Measurements from ENCODE around the gene MAB21L2.

DNA sequence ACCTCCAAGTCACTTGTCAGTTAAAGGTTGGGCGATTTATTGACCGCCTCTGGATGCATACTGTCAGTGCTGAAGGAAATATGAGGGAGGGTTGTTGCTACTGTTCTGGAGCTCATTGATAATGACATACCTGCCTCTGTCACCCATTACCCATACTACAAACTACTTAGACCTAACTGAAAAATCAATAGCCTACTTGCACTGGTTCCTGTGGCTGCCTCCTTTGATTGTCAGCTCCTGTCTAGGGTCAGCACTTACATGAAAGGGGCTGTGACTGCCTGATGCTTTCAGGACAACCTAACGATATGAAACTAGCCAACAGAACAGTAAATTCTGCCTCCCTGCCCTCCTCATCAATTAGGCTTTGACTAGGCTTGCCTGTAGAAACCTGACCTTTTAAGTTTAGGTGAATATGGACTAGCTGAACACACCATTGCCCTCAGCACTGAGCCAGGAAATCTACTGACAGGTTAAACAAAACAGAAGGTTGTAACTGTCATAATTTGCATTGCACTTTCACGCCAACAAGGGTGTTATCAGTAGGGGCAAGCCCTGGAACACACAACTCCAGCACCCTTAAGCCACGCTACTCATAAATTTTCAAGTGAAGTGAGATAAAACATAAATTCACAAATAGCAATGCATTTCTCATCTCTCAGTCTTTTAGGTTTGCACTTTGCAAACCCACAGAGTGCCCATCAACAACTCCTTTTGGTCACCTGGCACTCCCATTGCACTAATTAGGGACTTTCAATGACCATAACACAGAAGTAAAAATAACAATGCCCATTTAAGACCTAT, 9.0 kb upstream of the MAB21L2 start:
- no peak for TF ChIP-seq POLR2A (IDR thresholded peaks at IDR 0.05)
- TF ChIP-seq, protein P1, sequence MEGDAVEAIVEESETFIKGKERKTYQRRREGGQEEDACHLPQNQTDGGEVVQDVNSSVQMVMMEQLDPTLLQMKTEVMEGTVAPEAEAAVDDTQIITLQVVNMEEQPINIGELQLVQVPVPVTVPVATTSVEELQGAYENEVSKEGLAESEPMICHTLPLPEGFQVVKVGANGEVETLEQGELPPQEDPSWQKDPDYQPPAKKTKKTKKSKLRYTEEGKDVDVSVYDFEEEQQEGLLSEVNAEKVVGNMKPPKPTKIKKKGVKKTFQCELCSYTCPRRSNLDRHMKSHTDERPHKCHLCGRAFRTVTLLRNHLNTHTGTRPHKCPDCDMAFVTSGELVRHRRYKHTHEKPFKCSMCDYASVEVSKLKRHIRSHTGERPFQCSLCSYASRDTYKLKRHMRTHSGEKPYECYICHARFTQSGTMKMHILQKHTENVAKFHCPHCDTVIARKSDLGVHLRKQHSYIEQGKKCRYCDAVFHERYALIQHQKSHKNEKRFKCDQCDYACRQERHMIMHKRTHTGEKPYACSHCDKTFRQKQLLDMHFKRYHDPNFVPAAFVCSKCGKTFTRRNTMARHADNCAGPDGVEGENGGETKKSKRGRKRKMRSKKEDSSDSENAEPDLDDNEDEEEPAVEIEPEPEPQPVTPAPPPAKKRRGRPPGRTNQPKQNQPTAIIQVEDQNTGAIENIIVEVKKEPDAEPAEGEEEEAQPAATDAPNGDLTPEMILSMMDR (IDR thresholded peaks at IDR 0.05) = no peak

Measured in testis (tissue), 2 donors.